NCI-H2227 (cell line): ENCODE data around the gene TFAP2E.

Experiments
- DNase-seq: peaks from one replicate; lab custom pipeline; 2025; ENCODE audit not compliant: unreplicated experiment; lab: John Stamatoyannopoulos, UW

The TFAP2E gene

DNA sequence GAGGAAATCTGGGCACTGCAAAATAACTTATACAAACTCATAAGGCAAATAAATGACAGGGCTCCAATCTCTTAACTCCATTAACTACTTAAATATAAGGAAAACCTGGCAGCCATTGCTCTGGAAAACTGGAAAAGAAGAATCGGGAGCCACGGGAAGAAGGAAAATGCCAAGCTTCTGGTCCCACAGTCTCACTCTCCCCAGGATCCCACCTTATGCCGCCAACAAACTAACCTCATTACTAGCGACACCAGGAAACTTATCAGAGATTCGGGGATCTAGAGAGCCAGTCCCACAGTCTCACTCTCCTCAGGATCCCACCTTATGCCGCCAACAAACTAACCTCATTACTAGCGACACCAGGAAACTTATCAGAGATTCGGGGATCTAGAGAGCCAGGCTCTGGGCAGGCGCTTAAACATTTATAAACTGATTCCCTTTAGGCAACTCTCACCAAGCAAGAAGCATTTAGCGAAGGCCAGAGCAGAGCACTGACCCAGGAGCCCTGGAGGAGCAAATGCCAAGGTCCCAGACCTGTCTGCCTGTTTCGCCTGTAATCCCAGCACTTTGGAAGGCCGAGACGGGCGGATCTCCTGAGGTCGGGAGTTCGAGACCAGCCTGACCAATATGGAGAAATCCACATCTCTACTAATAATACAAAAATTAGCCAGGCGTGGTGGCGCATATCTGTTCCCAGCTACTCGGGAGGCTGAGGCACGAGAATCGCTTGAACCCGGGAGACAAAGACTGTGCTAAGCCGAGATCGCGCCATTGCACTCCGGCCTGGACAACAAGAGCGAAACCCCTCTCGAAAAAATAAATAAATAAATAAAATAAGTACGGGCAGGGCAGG is 67.5 kb downstream of the TFAP2E start:
- DNase-seq, result no peak

DNA sequence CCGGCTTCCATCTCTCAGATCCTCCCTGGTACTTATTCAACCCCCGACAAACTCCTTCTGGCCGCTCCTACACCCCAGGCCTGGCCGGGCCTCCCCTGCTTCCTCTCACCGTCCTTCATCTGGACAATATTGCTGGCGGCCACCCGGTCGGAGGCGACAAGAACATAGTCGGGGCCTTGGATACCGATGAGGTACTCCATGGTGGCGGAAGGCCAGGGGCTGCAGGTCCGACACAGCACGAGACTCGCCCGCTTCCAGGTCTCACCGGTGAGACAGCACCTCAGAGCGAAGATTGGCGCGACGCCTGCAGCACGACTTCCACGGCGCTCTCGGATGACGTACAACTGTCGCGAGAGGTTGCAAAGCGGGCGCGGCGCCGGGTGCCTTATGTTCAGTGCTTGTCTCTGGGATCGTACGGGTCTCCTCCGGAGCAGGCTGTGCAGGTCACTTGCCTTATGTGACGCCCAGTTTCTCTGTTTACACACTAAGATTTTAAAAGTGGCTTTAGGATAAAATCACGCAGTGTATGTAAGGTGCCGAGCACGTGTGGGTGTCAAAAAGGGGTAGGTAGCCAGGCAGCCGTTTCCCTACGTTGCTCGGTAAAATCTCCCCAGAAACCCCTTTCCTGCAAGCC is 68.2 kb downstream of the TFAP2E start, which contains the start of gene PSMB2:
Gene PSMB2, minus strand, starts transcription at position 294 of the 634 bp plus-strand sequence. Its CDS starts 94 bp downstream, at position 200.
- DNase-seq, result peak; percentile 98

DNA sequence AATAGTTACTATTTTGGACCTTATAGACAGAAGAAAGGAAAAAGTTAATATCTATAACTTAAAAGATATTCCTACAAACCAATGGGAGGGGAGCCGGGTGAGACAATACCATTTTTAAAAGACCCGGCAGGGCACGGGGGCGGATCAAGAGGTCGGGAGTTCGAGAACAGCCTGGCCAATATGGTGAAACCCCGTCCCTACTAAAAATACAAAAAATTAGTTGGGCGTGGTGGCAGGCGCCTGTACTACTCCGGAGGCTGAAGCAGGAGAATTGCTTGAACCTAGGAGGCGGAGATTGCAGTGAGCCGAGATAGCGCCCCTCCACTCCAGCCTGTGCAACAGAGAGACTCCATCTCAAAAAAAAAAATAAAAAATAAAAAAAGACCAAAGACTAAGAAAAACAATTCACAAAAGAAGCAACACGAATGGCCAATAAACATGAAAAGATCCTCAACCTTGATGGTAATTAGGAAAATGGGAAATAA is 69.4 kb downstream of the TFAP2E start:
- peak; percentile 57 for DNase-seq

- no peak for DNase-seq
These were observed 71.1 kb downstream of the TFAP2E start for GRCh38 chr1:35644204-35644603.
